HUDEP-2 (cell line): Measurements from ENCODE around the gene RNASEH2C.
"Not testable (repeated sequence)": the region's sequence is repeated elsewhere in the genome, so short reads cannot be mapped to it uniquely, and the experiment has no call there.

Experiments
- DNase-seq, 76 experiments: peaks; one replicate each; lab custom pipeline; 2025; ENCODE audit not compliant: unreplicated experiment in 76 of 76; lab: John Stamatoyannopoulos, UW

Gene RNASEH2C

GRCh38 chr11:65695459-65696241 is 24.9 kb downstream of the RNASEH2C start:
- DNase-seq, result no peak

GRCh38 chr11:65692367-65692766 is 28.2 kb downstream of the RNASEH2C start:
- DNase-seq, result no peak

DNA sequence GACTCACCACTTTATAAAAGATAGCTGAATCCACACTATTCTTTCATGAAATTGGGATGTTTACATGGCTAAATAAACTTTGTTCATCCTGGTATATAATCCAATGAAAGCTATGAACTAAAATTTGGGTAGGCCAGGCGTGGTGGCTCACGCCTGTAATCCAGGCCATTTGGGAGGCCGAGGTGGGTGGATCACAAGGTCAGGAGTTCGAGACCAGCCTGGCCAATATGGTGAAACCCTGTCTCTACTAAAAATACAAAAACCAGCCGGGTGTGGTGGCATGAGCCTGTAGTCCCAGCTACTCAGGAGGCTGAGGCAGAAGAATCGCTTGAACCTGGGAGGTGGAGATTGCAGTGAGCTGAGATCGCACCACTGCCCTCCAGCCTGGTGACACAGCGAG is 28.8 kb downstream of the RNASEH2C start:
- DNase-seq, result not testable (repeated sequence)

DNA sequence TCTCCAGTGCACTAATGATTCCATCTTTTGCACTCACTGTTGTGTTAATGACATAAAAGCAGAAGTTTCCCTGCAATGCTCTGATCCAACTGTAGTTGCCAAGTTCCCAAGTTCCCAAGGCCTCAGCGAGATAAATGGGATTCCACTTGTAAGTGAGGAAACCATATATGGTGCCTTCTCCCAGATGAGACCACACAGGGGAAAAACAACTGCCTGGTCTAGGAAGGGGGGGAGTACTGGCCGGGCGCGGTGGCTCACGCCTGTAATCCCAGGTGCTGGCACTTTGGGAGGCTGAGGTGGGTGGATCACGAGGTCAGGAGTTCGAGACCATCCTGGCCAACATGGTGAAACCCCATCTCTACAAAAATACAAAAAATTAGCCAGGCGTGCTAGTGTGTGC is 34.6 kb downstream of the RNASEH2C start:
- DNase-seq, result no peak

DNA sequence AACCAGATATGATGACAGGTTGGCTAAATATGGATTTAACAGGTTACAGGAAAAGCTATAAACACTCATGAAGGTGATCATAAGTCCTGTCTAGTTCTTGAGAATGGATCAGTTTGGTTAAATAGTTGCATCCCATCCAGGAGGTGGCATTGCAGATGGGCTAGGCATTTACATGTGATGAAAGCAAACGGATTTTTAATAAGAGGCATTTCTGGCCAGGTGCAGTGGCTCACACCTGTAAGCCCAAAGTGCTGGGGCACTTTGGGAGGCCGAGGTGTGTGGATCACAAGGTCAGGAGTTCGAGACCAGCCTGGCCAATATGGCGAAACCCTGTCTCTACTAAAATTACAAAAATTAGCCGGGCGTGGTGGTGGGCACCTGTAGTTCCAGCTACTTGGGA is 37.1 kb downstream of the RNASEH2C start:
- not testable (repeated sequence) for DNase-seq

DNA sequence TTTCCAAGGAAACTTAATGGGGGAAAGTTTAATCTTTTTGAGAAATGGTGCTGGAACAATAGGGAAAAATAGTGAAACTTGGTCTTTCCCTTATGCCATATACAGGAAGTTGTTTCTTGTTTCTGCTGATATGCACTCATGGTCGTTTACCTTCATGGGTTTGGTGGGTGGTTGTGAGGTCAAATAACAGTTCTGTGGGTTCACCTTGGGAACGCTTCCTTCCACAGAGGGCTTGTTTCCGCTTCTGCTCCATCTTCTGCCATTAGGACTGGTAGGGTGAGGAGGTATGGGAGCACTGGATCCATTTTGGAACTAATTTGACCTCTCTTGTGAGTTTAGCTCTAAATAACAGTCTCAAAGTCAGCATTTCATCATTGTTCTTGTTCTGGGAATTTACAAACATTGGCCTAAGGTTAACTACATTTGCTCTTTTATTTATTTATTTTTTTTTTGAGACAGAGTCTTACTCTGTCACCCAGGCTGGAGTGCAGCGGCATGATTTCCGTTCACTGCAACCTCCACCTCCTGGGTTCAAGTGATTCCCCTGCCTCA is 40.3 kb downstream of the RNASEH2C start:
- DNase-seq, result no peak

- no peak for DNase-seq
These were observed 47.6 kb downstream of the RNASEH2C start for GRCh38 chr11:65672982-65673381.

DNA sequence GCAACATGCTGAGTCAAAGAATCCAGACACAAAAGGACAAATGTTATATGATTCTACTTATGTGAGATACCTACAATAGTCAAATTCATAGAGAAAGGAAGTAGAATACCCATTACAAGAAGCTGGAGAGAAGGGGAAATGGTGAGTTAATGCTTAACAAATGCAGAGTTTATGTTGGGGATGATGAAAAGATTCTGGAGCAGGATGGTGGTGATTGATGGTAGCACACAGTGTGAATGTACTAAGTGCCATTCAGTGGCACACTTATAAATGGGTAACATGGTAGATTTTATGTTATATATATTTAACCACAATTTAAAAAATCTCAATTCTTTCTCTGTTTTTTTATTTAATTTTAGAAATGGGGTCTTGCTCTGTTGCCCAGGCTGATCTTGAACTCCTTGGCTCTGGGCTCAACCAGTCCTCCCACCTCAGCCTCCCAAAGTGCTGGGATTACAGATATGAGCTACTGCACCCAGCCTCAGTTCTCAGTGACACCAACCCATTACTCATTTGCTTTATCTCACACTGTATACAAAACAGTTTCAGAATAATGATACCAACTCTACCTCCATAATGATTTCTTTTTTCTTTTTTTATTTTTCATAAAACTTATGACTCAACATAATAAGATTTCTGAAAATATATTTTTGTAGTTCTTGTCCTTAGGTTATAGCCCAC is 48.3 kb downstream of the RNASEH2C start:
- DNase-seq, result no peak
